ENCODE measurements around the gene MAST1. TPM values are rescaled to one million over a fixed set of nuclear protein-coding genes. Genes with fewer than 3 reads are reported as not detected.

Gene MAST1
- total and polyA plus RNA-seq, 2 donors from 2014 or later, result 0.35 to 0.39 TPM

GRCh38 chr19:12789904-12790619 is 48.3 kb upstream of the MAST1 start:
- DNase-seq (peak; percentile 96 to 100 (median 97)), FAIRE-seq (no peak)
- H3K27me3 ChIP-seq (ENCODE audit: control insufficient read depth, insufficient read depth, low read length), result no peaks in the 10 kb centered on the region
- no peak for TF ChIP-seq CTCF (IDR thresholded peaks at IDR 0.05; ENCODE audit: borderline replicate concordance, extremely low read depth, insufficient read depth)
- H3K36me3 ChIP-seq (ENCODE audit: control insufficient read depth in 2 of 3, insufficient read depth in 3 of 3, low read length in 3 of 3), result no peaks in the 10 kb centered on the region
- H3K4me1 ChIP-seq (ENCODE audit: control insufficient read depth in 2 of 3, insufficient read depth in 2 of 3, low read depth in 1 of 3, low read length in 3 of 3), result peaks cover 6 to 36% (median 29%) of the 10 kb centered on the region in 3 donors
- H3K27ac ChIP-seq (ENCODE audit: low read depth in 2 of 2, low read length in 2 of 2), result peak overlapping the region; percentile 100
- intact Hi-C loops (cut with DNase I), result loop anchor here (10.0 kb wide), 1 partner anchor 115 kb away; no protein-coding TSS in a partner anchor
- H3K9ac ChIP-seq (ENCODE audit: low read length in 3 of 3), result peak overlapping the region in 2 of 3 donors; percentile 93 to 95
- H3K9me3 ChIP-seq (ENCODE audit: control insufficient read depth in 2 of 3, insufficient read depth in 1 of 3, low read length in 3 of 3), result no peaks in the 10 kb centered on the region
- H3K4me3 ChIP-seq (ENCODE audit: low read length in 3 of 3), result peak overlapping the region; percentile 44 to 97 (median 80)

GRCh38 chr19:12790628-12791344 is 47.5 kb upstream of the MAST1 start:
- no peaks in the 10 kb centered on the region for H3K27me3 ChIP-seq (ENCODE audit: control insufficient read depth, insufficient read depth, low read length)
- peak overlapping the region; percentile 100 for H3K27ac ChIP-seq (ENCODE audit: low read depth in 2 of 2, low read length in 2 of 2)
- peaks cover 3 to 29% (median 26%) of the 10 kb centered on the region in 3 donors for H3K4me1 ChIP-seq (ENCODE audit: control insufficient read depth in 2 of 3, insufficient read depth in 2 of 3, low read depth in 1 of 3, low read length in 3 of 3)
- peak overlapping the region; percentile 44 to 97 (median 80) for H3K4me3 ChIP-seq (ENCODE audit: low read length in 3 of 3)
- H3K9me3 ChIP-seq (ENCODE audit: control insufficient read depth in 2 of 3, insufficient read depth in 1 of 3, low read length in 3 of 3), result no peaks in the 10 kb centered on the region
- no peak for TF ChIP-seq CTCF (IDR thresholded peaks at IDR 0.05; ENCODE audit: borderline replicate concordance, extremely low read depth, insufficient read depth)
- peak in 3 of 5 donors; percentile 27 to 65 (median 45) for DNase-seq
- no peak for FAIRE-seq
- H3K36me3 ChIP-seq (ENCODE audit: control insufficient read depth in 2 of 3, insufficient read depth in 3 of 3, low read length in 3 of 3), result no peaks in the 10 kb centered on the region
- intact Hi-C loops (cut with DNase I), result loop anchor here (10.0 kb wide), 1 partner anchor 116 kb away; no protein-coding TSS in a partner anchor
- H3K9ac ChIP-seq (ENCODE audit: low read length in 3 of 3), result peak overlapping the region in 2 of 3 donors; percentile 93 to 95

GRCh38 chr19:12791345-12792050 is 46.8 kb upstream of the MAST1 start, which contains the start of gene JUNB:
TSS of gene JUNB (plus strand) at chr19:12791486. CDS start at chr19:12791772, 286 bp downstream.
- intact Hi-C loops (cut with DNase I), result loop anchor here (10.0 kb wide), 1 partner anchor 117 kb away; no protein-coding TSS in a partner anchor
- no peaks in the 10 kb centered on the region for H3K36me3 ChIP-seq (ENCODE audit: control insufficient read depth in 2 of 3, insufficient read depth in 3 of 3, low read length in 3 of 3)
- H3K27ac ChIP-seq (ENCODE audit: low read depth in 2 of 2, low read length in 2 of 2), result peak within 1 kb of the TSS; percentile 100
- peak within 1 kb of the TSS; percentile 60 to 100 (median 100) for H3K9ac ChIP-seq (ENCODE audit: low read length in 3 of 3)
- FAIRE-seq, result no peak
- H3K27me3 ChIP-seq (ENCODE audit: control insufficient read depth, insufficient read depth, low read length), result no peaks in the 10 kb centered on the region
- TF ChIP-seq CTCF (IDR thresholded peaks at IDR 0.05; ENCODE audit: borderline replicate concordance, extremely low read depth, insufficient read depth), result no peak
- DNase-seq, result peak; percentile 94 to 100 (median 96)
- peak within 1 kb of the TSS; percentile 77 to 97 (median 96) for H3K4me3 ChIP-seq (ENCODE audit: low read length in 3 of 3)
- H3K9me3 ChIP-seq (ENCODE audit: control insufficient read depth in 2 of 3, insufficient read depth in 1 of 3, low read length in 3 of 3), result no peaks in the 10 kb centered on the region
- H3K4me1 ChIP-seq (ENCODE audit: control insufficient read depth in 2 of 3, insufficient read depth in 2 of 3, low read depth in 1 of 3, low read length in 3 of 3), result peaks cover 3 to 33% (median 20%) of the 10 kb centered on the region in 3 donors
